Endothelial cell of umbilical vein (primary cell): ENCODE data around the gene MRPS18B.

ENCODE experiments used
- CTCF ChIP-seq, 2 donors: IDR thresholded peaks; 1 replicate in 1 of 2; 2 replicates in 1 of 2; pipeline ENCODE4 v1.5.1; 2011; ENCODE audit warnings: low read length in 2 of 2, mild to moderate bottlenecking in 2 of 2, moderate library complexity in 2 of 2, control low read depth in 1 of 2, inconsistent platforms in 1 of 2, low read depth in 1 of 2; ENCODE audit not compliant: insufficient read depth in 1 of 2; ENCODE audit errors: extremely low read depth in 1 of 2
- EZH2 ChIP-seq: IDR thresholded peaks from 2 replicates; pipeline ENCODE4 v1.6.1; 2012; ENCODE audit warnings: borderline replicate concordance, low read depth, mild to moderate bottlenecking, moderate library complexity, low read length, inconsistent platforms; ENCODE audit not compliant: severe bottlenecking
- FOS ChIP-seq: IDR thresholded peaks from 2 replicates; pipeline ENCODE4 v1.6.1; 2011; ENCODE audit warnings: mild to moderate bottlenecking, low read length, moderate library complexity, borderline replicate concordance; ENCODE audit not compliant: insufficient read depth
- POLR2A ChIP-seq: IDR thresholded peaks from 2 replicates; pipeline ENCODE4 v1.6.1; 2012; ENCODE audit warnings: low read depth, mild to moderate bottlenecking, control low read depth, low read length
- POLR2AphosphoS5 ChIP-seq: IDR thresholded peaks from 2 replicates; pipeline ENCODE4 v1.6.1; 2012; ENCODE audit warnings: low read depth, mild to moderate bottlenecking, control low read depth, low read length, moderate library complexity; ENCODE audit not compliant: insufficient read depth

- TF ChIP-seq EZH2 (no peak), POLR2A (no peak), POLR2AphosphoS5 (peak; percentile 54), CTCF (IDR thresholded peaks at IDR 0.05; ENCODE audit: extremely low read depth in 1 of 2, insufficient read depth in 1 of 2, low read depth in 1 of 2, low read length in 2 of 2) (no peak), FOS (no peak)
These were observed 1.5 kb upstream of the MRPS18B start for GRCh38 chr6:30615958-30616810.
